Frontal cortex (tissue), 4 donors: ENCODE results near the gene KRTAP10-9. TPM values are rescaled to one million over a fixed set of nuclear protein-coding genes. Genes with fewer than 3 reads are reported as not detected.
"Not testable (repeated sequence)": the region's sequence is repeated elsewhere in the genome, so short reads cannot be mapped to it uniquely, and the experiment has no call there.

ENCODE experiments used
- DNase-seq, 2 donors: peaks; one replicate each; pipeline ENCODE4 v3.0.0; 2012; ENCODE audit warnings: low spot score in 2 of 2
- FAIRE-seq: peaks from 2 replicates; lab custom pipeline; 2012; peaks lifted over from hg19 to GRCh38; lab: Jason Lieb, UNC
- total RNA-seq: library from RNA; depleted of rRNA; stranded (reverse); fragments of >200 nt; gene quantifications from one replicate; pipeline ENCODE4 v1.2.3, GENCODE V29; 2014
- donor health status: control.
- donor health status: control.
- donor health status: control.

KRTAP10-9 gene
- total RNA-seq, 1 donor from 2014 or later, result not detected

DNA sequence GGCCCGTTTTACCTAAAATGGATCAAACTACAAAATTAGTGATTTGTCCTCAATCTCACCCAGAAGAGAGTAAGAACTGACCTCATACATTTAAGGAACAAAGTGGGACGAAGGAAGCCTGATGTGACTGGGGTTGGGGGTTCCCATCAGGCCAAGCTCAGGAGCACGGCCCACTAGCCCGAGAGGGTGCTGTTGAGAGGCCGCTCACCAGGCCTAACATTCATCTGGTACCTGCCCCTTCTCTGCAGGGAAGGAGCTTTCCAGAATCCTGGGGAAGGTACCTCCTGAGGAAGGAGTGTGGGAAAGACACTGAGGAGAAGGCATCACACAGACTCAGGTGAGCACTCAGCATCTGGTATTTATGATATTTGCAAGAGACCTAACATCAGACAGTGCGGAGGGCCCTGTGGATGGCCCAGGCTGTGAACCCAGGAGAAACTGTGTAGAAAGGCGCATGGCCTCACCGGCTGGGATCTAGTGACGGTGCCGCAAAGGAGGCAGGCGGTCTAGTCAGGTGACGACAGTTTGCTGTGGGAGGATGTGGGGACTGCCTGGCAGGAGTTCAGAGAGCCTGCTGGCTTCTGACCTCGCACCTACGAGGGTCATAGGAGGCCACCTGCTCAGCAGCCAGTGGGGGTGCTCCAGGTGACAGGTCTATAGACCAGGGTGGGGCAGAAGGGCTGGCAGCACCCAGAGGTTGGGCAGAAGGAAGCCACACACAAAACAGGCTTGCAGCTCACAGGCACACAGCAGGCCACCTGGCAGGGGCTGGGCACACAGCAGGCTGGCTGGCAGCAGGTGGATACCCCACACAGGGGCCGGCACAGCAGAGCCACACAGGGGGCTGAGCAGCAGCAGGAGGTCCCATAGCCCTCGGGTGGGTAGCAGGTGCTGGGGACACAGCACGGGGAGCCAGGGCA is 27.0 kb downstream of the KRTAP10-9 start:
- no peak for DNase-seq
- no peak for FAIRE-seq

DNA sequence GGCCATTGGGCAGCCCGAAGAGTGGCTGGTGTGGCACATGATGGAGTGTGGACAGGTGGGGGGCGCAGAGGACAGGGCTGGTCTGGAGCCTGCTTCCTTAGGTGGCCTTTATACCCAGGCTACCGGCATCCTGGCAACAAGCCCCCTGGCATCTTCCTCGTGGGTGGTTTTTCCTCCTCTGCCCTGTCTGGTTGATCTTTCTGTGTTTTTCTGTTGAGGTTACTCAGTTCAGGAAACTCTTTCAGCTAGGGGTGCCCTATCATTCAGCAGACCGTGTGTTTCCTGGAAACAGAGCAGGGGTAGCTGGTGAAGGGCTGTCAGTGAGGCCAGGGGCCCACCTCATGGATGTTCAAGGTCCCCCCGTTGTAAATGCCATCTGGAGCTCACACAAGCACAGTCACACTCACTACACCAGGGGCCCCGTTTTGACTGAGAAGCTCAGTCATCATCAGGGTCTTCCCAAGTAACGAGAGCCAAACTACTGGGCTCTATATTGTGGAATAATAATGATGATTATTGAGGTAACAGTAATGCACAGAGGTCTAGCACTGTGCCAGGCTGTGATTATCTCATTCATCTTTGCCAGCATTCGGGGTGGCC is 27.8 kb downstream of the KRTAP10-9 start, which contains the start of gene KRTAP12-4:
Gene KRTAP12-4, minus strand, starts transcription at position 84 of the 600 bp plus-strand sequence. Its CDS starts 45 bp downstream, at position 39.
- no peak for FAIRE-seq
- no peak for DNase-seq

DNA sequence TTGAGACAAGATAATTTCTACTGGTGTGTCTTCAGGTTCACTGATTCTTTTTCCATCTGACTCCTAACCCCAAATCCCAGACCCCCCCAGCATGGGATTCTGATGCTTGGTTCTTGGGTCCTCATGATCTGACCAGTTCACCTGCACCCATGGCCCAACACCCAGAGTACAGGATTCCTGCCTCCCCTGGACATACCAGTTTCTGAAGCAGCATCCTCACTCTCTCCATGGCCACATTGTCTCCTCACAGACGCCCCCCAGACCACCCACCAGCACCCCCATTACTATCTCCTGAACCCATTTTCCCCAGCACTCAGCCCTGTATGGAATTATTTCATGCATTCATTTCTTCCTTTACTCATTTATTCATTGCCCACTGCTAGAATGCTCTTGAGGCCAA is 30.0 kb downstream of the KRTAP10-9 start:
- no peak for DNase-seq
- FAIRE-seq, result no peak

DNA sequence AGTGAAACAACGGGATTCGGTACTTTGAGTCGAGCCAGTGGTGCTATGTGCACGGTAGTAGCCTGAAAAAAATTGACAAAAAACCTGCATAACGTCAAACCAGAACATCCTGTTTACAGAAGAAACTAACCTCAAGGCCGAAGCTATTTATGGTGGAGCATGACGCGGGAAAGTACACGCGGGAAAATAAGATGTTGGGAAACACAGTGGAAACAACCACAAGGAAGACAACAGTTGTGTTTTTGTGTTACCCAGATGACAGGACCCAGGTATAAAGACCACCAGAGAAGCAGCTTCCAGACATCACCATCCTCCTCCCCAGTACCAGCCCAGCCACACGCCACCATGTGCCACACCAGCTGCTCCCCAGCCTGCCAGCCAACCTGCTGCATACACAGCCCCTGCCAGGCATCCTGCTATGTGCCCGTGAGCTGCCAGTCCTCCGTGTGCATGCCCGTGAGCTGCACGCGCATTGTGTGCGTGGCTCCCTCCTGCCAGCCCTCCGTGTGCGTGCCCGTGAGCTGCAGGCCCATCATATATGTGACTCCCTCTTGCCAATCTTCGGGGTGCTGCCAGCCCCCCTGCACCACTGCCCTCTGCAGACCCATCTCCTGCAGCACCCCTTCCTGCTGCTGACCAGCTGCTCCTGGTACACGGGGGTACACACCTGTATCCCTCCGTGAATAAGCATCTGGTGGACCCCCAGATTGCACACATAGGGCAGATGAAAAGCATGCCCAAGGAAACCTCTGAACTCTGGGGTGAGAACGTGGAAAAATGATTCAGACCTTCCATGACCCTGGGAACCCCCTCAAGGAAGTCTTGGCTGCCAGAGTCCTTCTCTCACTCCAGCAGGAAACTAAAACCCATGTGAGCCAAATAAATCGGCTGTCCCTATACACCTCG is 31.0 kb downstream of the KRTAP10-9 start, which contains the start of gene KRTAP12-3:
Gene KRTAP12-3, plus strand, starts transcription at position 298 of the 906 bp plus-strand sequence. Its CDS starts 48 bp downstream, at position 346.
- FAIRE-seq (no peak), DNase-seq (no peak)

DNA sequence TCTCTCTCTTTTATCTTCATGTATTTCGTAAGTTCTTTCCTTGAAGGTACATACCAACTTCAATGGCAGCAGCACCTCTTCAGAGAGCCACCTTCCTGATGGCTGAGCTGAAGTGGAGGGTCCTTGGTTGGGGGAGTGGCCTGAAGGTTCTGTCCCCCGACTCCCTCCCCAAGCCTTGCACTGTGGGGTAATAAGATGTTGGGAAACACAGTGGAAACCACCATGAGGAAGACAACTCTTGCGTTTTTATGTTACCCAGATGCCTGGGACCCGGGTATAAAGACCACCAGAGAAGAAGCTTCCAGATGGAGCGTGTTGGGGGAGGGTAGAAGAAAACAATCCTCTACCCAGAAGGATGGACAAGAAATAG is 31.6 kb downstream of the KRTAP10-9 start:
- DNase-seq, result no peak
- FAIRE-seq, result no peak

DNA sequence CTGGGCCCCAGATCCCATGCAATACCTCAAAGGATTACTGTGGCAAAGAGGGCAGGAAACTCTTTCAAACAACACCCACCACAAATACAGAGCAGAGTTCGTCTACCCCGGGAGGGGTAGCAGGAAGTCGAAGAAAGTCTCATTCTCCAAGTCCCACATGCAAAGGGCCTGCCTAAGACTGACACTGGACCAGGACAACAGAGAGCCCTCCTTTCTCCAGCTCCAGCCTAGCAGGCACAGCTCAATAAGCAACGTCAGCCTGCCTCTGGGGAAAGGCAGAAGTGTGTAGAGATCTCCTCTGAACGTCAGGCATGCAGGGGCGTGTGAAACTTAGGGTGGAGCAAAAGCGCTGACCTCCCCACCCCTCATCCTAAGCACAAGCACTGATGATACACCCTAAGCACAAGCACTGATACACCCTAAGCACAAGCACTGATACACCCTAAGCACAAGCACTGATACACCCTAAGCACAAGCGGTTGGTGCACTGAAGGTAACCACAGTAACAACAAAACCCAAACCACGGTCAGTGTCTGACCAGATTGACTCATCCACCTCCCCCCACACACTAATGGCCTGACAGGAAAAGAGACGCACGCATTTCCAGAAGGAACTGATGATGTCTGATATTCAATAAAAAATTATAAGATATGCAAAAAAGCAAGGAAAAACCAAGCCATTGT is 32.2 kb downstream of the KRTAP10-9 start:
- DNase-seq, result no peak
- no peak for FAIRE-seq

DNA sequence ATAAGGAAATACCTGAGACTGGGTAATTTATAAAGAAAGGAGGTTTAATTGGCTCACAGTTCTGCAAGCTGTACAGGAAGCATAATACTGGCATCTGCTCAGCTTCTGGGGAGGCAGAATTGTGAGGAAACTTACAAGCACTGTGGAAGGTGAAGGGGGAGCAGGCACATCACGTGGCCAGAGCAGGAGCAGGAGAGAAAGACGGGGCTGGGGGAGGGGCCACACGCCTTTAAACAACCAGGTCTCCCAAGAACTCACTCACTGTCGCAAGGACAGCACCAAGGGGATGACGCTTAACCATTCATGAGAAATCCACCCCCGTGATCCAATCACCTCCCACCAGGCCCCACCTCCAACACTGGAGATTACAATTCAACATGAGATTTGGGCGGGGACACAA is 34.7 kb downstream of the KRTAP10-9 start:
- DNase-seq, result not testable (repeated sequence)

DNA sequence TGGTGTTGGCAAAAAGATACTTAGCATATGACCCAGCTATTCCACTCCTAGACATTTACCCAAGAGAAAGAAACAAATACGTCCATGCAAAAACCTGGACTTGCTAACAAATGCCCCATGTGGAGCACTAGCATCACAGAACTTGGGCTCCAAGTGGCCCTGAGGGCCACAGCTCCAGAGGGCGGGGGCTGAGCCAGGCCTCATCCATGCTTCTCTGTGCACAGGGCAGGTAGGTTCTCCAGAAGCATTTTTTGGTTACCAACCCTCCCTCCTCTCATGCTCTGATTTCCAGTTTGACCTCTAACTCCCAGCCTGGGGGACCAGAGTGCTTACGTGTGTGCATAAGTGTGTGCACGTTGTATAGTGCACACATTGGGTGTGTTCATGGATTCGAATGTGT is 37.8 kb downstream of the KRTAP10-9 start:
- no peak for DNase-seq
- no peak for FAIRE-seq

More for the DNA sequence above, 34.7 kb downstream of the KRTAP10-9 start:
- not testable (repeated sequence) for FAIRE-seq

DNA sequence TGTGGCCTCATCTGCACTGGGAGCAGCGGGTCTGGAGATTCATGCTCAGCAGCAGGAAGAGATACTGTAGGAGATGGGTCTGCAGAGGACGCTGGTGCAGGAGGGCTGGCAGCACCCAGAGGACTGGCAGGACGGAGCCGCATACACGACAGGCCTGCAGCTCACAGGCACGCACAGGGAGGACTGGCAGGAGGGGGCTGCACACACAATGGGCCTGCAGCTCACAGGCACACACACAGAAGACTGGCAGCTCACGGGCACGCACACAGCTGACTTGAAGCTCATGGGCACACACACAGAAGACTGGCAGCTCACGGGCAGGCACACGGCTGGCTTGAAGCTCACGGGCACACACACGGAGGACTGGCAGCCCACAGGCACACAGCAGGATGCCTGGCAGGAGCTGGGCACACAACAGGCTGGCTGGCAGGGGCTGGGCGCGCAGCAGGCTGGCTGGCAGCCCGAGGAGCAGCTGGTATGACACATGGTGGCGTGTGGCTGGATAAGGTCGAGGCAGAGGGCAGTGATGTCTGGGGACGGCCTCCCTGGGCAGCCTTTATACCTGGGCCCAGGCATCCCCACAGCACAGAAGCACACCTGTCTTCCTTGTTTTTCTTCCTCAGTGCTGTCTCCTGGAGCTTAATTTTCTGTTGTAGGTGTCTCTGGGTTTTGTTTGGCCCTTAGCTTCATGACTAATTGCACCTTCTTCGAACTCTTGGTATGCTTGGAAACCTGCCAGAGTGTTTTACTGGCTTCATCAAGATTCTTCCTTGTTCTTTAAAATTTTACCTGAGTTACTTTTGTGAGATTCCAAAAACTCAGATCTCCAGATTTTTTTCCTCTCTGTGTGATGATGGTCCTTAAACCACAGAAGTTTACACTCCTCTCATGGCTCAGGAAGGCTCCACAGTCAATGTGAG is 39.8 kb downstream of the KRTAP10-9 start, which contains the start of gene KRTAP12-2:
Gene KRTAP12-2, minus strand, starts transcription at position 527 of the 920 bp plus-strand sequence. Its CDS starts 41 bp downstream, at position 486.
- DNase-seq, result no peak

DNA sequence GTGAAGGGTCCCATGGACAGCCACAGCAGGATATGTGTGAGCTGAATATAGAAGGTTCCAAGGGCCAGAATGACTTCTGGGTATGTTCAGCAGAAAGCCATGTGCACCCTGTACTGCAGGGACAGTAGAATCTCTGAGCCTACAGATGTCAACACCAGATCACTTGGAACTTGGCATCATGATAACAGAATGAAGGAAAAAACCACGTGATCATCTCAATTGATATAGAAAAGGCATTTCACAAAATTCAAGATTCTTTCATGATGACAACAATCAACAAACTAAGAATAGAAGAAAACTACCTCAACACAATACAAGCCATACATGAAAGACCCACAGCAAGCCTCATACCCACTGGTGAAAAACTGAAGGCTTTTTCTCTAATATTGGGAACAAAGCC is 40.7 kb downstream of the KRTAP10-9 start:
- FAIRE-seq (no peak), DNase-seq (no peak)

More for the DNA sequence above, 39.8 kb downstream of the KRTAP10-9 start, which contains the start of gene KRTAP12-2:
- FAIRE-seq, result no peak

DNA sequence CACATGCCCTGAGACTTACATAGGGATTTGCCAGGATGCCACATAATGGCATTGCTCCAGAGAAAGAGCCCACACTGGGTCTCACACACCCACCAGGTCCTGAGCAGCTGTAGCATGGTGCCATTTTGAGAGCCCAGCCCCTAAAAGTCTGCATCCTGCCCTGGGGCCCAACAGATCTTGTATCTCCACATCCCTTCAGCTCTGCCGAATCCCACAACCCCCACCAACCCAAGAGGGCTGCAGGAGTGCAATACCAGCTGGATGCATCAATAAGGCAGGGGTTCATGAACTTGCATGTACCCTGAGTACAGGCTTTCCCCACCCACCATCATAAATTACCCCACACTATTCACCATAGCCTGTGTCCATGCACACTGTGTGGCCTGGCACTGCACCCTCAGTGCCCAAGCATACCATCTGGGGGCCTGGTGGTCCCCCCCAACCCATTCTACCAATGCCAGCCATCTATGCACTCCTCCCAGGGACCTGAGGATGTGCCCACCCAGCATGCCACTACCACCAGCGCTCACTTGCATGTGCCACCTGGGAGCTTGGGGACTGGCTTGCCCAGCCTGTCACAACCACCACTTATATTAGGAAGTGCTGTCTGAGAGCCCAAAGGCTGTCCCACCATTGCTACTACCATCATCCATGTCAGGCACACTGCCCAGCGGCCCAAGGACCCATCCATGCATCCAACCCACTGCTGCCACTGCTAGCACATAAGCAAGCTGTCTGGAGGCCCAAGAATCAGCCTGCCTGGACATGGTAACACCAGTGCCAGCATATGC is 43.9 kb downstream of the KRTAP10-9 start:
- FAIRE-seq, result no peak
- DNase-seq, result no peak

DNA sequence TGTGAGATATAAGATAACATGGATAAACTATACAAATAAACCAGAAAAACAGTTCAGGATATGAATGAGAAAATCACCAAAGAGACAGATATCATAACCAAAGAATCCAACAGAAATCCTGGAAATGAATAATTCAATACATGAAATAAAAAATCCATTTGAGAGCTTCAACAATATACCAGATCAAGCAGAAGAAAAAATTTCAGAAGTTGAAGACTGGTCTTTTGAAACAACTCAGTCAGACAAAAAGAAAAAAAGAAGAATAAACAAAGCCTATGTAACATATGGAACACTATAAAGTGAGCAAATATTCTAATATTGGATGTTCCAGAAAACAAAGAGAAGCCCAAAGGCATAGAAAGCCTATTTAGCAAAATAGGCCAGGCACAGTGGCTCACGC is 45.0 kb downstream of the KRTAP10-9 start:
- FAIRE-seq (peak; percentile 23), DNase-seq (no peak)

DNA sequence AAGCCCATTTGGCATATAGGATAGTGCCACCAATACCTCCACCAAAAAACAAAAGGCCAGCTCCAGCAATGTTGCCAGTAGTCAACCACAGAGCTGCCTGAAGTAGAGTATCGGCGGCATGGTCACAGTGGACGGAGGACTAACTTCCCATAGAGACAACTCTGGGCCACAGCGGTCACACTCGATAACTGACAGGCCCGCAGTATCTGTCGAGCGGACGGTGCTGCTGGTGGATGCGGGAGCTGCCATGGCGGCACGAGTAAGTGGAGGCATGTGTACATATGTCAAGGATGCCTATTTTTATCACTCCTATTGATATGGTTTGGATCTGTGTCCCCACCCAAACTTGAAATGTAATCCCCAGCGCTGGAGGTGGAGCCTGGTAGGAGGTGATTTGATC is 51.0 kb downstream of the KRTAP10-9 start:
- no peak for DNase-seq
- no peak for FAIRE-seq
